ENCODE data around the gene TECRL. TPM values are rescaled to one million over a fixed set of nuclear protein-coding genes. Genes with fewer than 3 reads are reported as not detected.

Gene TECRL
- total RNA-seq, 2 donors from 2014 or later = not detected

- DNase-seq = no peak
- no peak for ATAC-seq (replicated peaks in 1 of 2)
- Mint-ChIP-seq H3K36me3 (ENCODE audit: insufficient read depth in 2 of 2) (peaks cover 0 to 1% of the 10 kb centered on the region in 2 donors), H3K27me3 (ENCODE audit: low read depth) (no peaks in the 10 kb centered on the region), H3K27ac (no peak overlapping the region), H3K4me3 (no peak overlapping the region), H3K9me3 (peaks cover 1 to 11% of the 10 kb centered on the region in 2 donors), H3K4me1 (ENCODE audit: low read depth) (no peaks in the 10 kb centered on the region)
These were observed 47.9 kb downstream of the TECRL start for GRCh38 chr4:64361399-64361740.

DNA sequence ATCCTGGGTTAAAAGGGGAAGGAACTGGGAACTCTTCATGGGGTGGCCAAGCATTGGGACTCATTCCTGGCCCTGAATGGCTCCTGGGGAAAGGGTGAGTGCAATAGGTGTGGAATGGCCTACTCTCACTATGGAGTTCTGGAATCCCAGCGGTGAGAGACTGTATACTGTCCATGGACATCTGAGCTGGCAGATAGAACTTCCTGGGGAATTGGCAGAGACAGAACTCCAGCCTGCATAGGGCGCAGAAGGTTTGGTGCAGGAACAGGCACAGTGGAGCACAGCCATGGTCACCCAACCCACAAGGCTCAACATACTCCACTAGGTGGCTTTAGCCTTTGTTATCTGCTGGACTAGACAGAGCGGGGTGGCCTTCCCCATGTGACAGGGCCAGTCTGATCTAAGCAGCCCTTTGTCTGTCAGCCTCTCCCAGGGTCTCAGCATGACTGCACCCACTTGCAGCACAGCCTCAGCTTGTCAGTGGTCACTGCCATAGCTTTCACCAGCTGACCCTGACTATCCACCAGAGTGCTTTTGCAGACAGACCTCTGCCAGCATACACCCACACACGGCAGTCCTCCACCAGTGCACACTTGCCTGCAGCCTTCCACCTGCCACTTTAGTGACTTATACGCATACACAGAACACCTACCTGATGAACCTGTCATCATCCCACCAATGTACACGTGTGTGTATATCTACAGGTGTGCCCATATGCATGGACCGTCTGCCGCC lies 48.4 kb downstream of the TECRL start:
- H3K27me3 Mint-ChIP-seq (ENCODE audit: low read depth) = no peaks in the 10 kb centered on the region
- H3K36me3 Mint-ChIP-seq (ENCODE audit: insufficient read depth in 2 of 2) = peaks cover 0 to 1% of the 10 kb centered on the region in 2 donors
- ATAC-seq (replicated peaks in 1 of 2) = no peak
- no peak overlapping the region for H3K27ac Mint-ChIP-seq
- H3K4me3 Mint-ChIP-seq = no peak overlapping the region
- no peak for DNase-seq
- no peaks in the 10 kb centered on the region for H3K4me1 Mint-ChIP-seq (ENCODE audit: low read depth)
- peaks cover 1 to 8% of the 10 kb centered on the region in 2 donors for H3K9me3 Mint-ChIP-seq

GRCh38 chr4:64359489-64359888 lies 49.8 kb downstream of the TECRL start:
- Mint-ChIP-seq H3K36me3 (ENCODE audit: insufficient read depth in 2 of 2) (no peaks in the 10 kb centered on the region), H3K9me3 (peaks cover 1 to 6% of the 10 kb centered on the region in 2 donors), H3K27ac (no peak overlapping the region), H3K4me3 (no peak overlapping the region), H3K4me1 (ENCODE audit: low read depth) (no peaks in the 10 kb centered on the region), H3K27me3 (ENCODE audit: low read depth) (no peaks in the 10 kb centered on the region)
- DNase-seq (no peak), ATAC-seq (replicated peaks in 1 of 2) (no peak)

- Mint-ChIP-seq H3K27me3 (ENCODE audit: low read depth) (no peaks in the 10 kb centered on the region), H3K4me3 (no peak overlapping the region), H3K4me1 (ENCODE audit: low read depth) (no peaks in the 10 kb centered on the region), H3K27ac (no peak overlapping the region), H3K36me3 (ENCODE audit: insufficient read depth in 2 of 2) (no peaks in the 10 kb centered on the region), H3K9me3 (peaks cover 4 to 5% of the 10 kb centered on the region in 2 donors)
- DNase-seq (no peak), ATAC-seq (replicated peaks in 1 of 2) (no peak)
These were observed 55.3 kb downstream of the TECRL start for GRCh38 chr4:64353904-64354303.

GRCh38 chr4:64341711-64342110 lies 67.5 kb downstream of the TECRL start:
- no peaks in the 10 kb centered on the region for H3K4me1 Mint-ChIP-seq (ENCODE audit: low read depth)
- H3K27me3 Mint-ChIP-seq (ENCODE audit: low read depth) = no peaks in the 10 kb centered on the region
- H3K36me3 Mint-ChIP-seq (ENCODE audit: insufficient read depth in 2 of 2) = peaks cover 0 to 2% of the 10 kb centered on the region in 2 donors
- DNase-seq = no peak
- ATAC-seq (replicated peaks in 1 of 2) = no peak
- no peak overlapping the region for H3K4me3 Mint-ChIP-seq
- no peak overlapping the region for H3K27ac Mint-ChIP-seq
- peaks cover 7 to 9% of the 10 kb centered on the region in 2 donors for H3K9me3 Mint-ChIP-seq

DNA sequence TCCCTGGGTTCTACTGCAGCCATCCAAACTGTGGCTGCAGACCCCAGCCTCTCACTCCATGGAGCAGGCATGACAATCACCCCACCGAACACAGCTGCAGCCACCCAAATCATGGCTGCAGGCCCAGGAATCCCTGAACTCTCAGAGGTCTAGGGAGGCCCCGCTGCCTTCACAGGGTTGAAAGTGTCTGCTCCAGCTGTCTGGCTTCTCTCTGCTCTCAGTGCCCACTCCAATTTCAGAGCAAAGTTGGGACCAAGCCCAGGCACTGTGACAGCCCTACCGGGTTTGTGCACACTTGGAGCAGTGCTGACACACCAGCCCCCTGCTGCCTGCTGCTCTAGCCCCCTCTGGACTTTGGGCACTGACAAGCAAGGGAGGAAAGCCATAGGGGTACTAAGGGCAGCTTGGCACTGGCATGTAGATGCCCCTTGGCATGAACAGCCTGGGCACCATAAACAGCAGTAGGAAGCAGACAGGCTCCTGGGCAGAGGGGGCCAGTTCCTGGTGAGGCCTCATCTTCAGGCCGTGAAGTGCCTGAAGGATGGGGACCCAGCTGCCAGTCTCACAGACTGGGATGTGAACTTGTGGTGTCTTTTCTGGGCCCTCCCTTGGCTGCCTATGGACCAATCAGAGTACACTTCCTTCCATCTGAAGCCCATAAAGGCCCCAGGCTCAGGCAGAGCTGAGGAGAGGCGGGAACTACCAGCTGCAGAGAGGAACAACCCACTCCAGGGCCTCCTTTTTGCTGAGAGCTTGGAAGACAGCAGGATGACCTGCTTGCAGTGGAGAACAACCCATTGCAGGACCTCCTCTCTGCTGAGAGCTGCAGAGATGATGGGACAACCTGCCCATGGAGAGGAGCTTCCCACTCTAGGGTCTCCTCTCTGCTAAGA lies 68.8 kb downstream of the TECRL start:
- no peak overlapping the region for H3K27ac Mint-ChIP-seq
- no peak for ATAC-seq (replicated peaks in 1 of 2)
- H3K4me3 Mint-ChIP-seq = no peak overlapping the region

GRCh38 chr4:64334964-64335363 lies 74.3 kb downstream of the TECRL start:
- DNase-seq (no peak), ATAC-seq (replicated peaks in 1 of 2) (no peak)
- H3K27ac Mint-ChIP-seq = no peak overlapping the region
- H3K9me3 Mint-ChIP-seq = peaks cover 13 to 16% of the 10 kb centered on the region in 2 donors
- peaks cover 0 to 2% of the 10 kb centered on the region in 2 donors for H3K36me3 Mint-ChIP-seq (ENCODE audit: insufficient read depth in 2 of 2)
- no peaks in the 10 kb centered on the region for H3K4me1 Mint-ChIP-seq (ENCODE audit: low read depth)
- H3K4me3 Mint-ChIP-seq = no peak overlapping the region
- H3K27me3 Mint-ChIP-seq (ENCODE audit: low read depth) = no peaks in the 10 kb centered on the region

More for the DNA sequence above, 68.8 kb downstream of the TECRL start:
- DNase-seq = no peak
- no peaks in the 10 kb centered on the region for H3K4me1 Mint-ChIP-seq (ENCODE audit: low read depth)
- peaks cover 0 to 2% of the 10 kb centered on the region in 2 donors for H3K36me3 Mint-ChIP-seq (ENCODE audit: insufficient read depth in 2 of 2)
- H3K27me3 Mint-ChIP-seq (ENCODE audit: low read depth) = no peaks in the 10 kb centered on the region
- peaks cover 11 to 12% of the 10 kb centered on the region in 2 donors for H3K9me3 Mint-ChIP-seq

- H3K4me3 Mint-ChIP-seq = no peak overlapping the region
- peaks cover 1 to 4% of the 10 kb centered on the region in 2 donors for H3K9me3 Mint-ChIP-seq
- no peaks in the 10 kb centered on the region for H3K36me3 Mint-ChIP-seq (ENCODE audit: insufficient read depth in 2 of 2)
- no peaks in the 10 kb centered on the region for H3K4me1 Mint-ChIP-seq (ENCODE audit: low read depth)
- DNase-seq (no peak), ATAC-seq (replicated peaks in 1 of 2) (no peak)
- H3K27me3 Mint-ChIP-seq (ENCODE audit: low read depth) = no peaks in the 10 kb centered on the region
- no peak overlapping the region for H3K27ac Mint-ChIP-seq
These were observed 79.1 kb downstream of the TECRL start for GRCh38 chr4:64330143-64330542.

DNA sequence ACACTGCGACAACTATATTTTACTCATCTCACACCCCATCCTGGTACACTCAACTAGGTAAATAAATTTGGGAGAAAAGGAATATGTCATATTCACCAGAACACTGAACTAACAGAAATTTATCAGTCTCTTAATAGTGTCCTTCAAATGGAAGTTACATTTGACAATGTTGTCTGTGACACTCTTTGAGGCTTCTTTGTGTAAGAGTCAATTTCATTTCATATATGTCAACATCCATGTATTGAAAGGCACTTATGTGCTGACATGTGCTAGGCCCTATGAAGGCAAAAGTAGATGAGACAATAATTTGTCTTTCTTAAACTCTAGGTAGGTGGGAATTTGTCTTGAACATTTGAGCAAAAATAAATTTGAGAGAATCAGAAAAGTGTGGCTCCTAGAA lies 82.0 kb downstream of the TECRL start:
- ATAC-seq (replicated peaks in 1 of 2) = no peak
- no peak overlapping the region for H3K27ac Mint-ChIP-seq

DNA sequence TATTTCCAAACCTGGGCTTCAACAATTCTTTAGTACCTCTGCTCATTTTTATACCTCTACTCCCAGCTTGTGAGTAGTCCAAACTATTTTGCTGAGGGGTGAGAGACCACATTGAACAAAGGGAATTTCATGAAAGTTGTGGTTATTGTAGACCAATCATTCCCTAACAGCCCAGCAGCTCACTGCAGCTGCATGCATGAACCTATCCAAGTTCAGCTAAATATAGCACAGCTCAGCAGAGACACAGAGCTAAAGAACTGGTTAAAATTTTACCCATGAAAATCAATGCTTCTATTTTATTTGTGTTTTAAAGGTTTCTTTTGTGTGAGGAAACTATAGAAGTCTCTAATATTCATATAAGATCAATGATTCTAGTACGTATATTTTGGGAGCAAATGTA lies 82.7 kb downstream of the TECRL start:
- H3K4me3 Mint-ChIP-seq = no peak overlapping the region
- no peak for DNase-seq
- no peak overlapping the region for H3K27ac Mint-ChIP-seq
- peaks cover 4 to 5% of the 10 kb centered on the region in 2 donors for H3K9me3 Mint-ChIP-seq
- H3K27me3 Mint-ChIP-seq (ENCODE audit: low read depth) = no peaks in the 10 kb centered on the region
- ATAC-seq (replicated peaks in 1 of 2) = no peak
- H3K36me3 Mint-ChIP-seq (ENCODE audit: insufficient read depth in 2 of 2) = no peaks in the 10 kb centered on the region
- H3K4me1 Mint-ChIP-seq (ENCODE audit: low read depth) = no peaks in the 10 kb centered on the region

More for the DNA sequence above, 82.0 kb downstream of the TECRL start:
- no peak for DNase-seq
- Mint-ChIP-seq H3K4me1 (ENCODE audit: low read depth) (no peaks in the 10 kb centered on the region), H3K9me3 (peaks cover 4 to 5% of the 10 kb centered on the region in 2 donors), H3K36me3 (ENCODE audit: insufficient read depth in 2 of 2) (no peaks in the 10 kb centered on the region), H3K27me3 (ENCODE audit: low read depth) (no peaks in the 10 kb centered on the region), H3K4me3 (no peak overlapping the region)

DNA sequence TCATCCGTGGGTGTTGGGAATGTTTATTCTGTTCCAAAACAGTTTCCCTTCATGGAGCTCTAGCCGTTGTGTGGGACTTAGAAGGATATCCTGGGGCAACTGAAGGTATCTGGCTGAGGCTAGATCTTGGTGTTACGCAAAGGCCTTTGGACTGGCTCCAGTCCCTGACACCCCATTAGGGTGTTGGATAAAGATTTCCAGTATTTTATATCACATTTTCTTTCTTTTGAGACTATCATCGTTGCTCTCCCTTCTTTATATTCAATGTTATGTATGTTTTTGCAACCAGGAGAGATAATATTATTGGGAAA lies 103.0 kb downstream of the TECRL start:
- no peak for ATAC-seq (replicated peaks in 1 of 2)
- DNase-seq = no peak
- Mint-ChIP-seq H3K9me3 (peaks cover 6 to 8% of the 10 kb centered on the region in 2 donors), H3K27ac (no peak overlapping the region), H3K4me1 (ENCODE audit: low read depth) (no peaks in the 10 kb centered on the region), H3K36me3 (ENCODE audit: insufficient read depth in 2 of 2) (no peaks in the 10 kb centered on the region), H3K4me3 (no peak overlapping the region), H3K27me3 (ENCODE audit: low read depth) (no peaks in the 10 kb centered on the region)

- no peaks in the 10 kb centered on the region for H3K36me3 Mint-ChIP-seq (ENCODE audit: insufficient read depth in 2 of 2)
- H3K4me1 Mint-ChIP-seq (ENCODE audit: low read depth) = no peaks in the 10 kb centered on the region
- H3K9me3 Mint-ChIP-seq = peaks cover 6 to 8% of the 10 kb centered on the region in 2 donors
- ATAC-seq (replicated peaks in 1 of 2) (no peak), DNase-seq (no peak)
- no peak overlapping the region for H3K27ac Mint-ChIP-seq
- H3K4me3 Mint-ChIP-seq = no peak overlapping the region
- H3K27me3 Mint-ChIP-seq (ENCODE audit: low read depth) = no peaks in the 10 kb centered on the region
These were observed 103.5 kb downstream of the TECRL start for GRCh38 chr4:64305565-64306254.

DNA sequence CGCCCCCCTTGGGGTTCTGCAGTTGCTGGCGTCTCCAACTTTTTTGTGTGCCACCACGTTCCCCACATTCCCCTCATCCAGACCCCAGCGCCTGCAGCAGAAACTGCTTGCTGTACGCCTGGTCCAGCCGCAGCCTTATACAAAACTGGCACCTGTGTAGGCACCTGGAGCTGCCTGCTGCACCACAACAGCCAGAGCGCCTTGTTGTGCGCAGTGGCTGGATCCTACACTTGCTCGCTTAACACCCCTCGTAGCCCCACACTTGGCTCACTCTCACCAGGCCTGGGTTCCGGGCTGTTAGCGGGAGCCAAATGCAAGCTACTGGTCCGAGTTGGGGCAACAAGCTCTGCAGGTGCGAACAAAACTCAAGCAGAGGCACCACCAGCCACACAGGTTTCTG lies 136.8 kb downstream of the TECRL start:
- ATAC-seq (replicated peaks in 1 of 2) = no peak
- H3K36me3 Mint-ChIP-seq (ENCODE audit: insufficient read depth in 2 of 2) = no peaks in the 10 kb centered on the region
- no peaks in the 10 kb centered on the region for H3K4me1 Mint-ChIP-seq (ENCODE audit: low read depth)
- H3K27ac Mint-ChIP-seq = no peak overlapping the region
- H3K4me3 Mint-ChIP-seq = no peak overlapping the region
- peaks cover 4% of the 10 kb centered on the region in 2 donors for H3K9me3 Mint-ChIP-seq
- no peak for DNase-seq
- H3K27me3 Mint-ChIP-seq (ENCODE audit: low read depth) = no peaks in the 10 kb centered on the region

Data from activated T-cell treated with anti-CD3 and anti-CD28 coated beads, Interleukin-2, amount 50 U/mL, for 72 hours (primary cell).